ENCODE data around the gene AKNAD1.

DNA sequence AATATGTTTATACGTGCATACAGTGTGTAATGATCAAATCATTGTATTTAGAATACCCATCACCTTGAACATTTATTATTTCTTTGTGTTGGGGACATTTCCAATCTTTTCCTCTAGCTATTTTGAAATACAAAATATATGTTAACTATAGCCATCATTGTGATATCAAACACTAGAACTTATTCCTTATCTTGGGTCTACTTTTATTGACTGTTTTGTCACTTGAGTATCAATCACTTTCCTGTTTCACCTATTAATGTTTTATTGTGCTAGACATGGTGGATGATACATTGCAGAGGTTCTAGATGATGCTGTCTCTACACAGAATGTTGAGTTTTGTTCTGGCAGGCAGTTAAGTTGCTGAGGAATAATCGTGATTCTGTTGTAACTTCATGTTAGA is 64.5 kb downstream of the AKNAD1 start:
- TF ChIP-seq POLR2A (IDR thresholded peaks at IDR 0.05; ENCODE audit: low read length) = no peak
- TF ChIP-seq GATA1 (IDR thresholded peaks at IDR 0.05; ENCODE audit: low read depth, low read length) = no peak
